HEK293 (cell line): ENCODE data around the gene GSG1L2.

Experiments used
- RBAK ChIP-seq: fragments of 450-650 bp; formaldehyde crosslinking; IDR thresholded peaks from 2 replicates; pipeline ENCODE4 v1.5.1; 2016; ENCODE audit warnings: missing biosample characterization, missing genetic modification characterization
- SCRT1 ChIP-seq: fragments of 450-650 bp; formaldehyde crosslinking; IDR thresholded peaks from 2 replicates; pipeline ENCODE4 v1.5.1; 2016; ENCODE audit warnings: missing biosample characterization, missing genetic modification characterization, borderline replicate concordance
- TF ChIP-seq, protein P1 (sequence below): fragments of 450-650 bp; formaldehyde crosslinking; conservative IDR thresholded peaks from 2 replicates; pipeline ENCODE4 v1.5.1; 2016; ENCODE audit warnings: low read depth, missing biosample characterization, missing genetic modification characterization
- TF ChIP-seq, protein P2 (sequence below): fragments of 450-650 bp; formaldehyde crosslinking; IDR thresholded peaks from 2 replicates; pipeline ENCODE4 v1.5.1; 2016; ENCODE audit warnings: missing biosample characterization, missing genetic modification characterization
- TF ChIP-seq, protein P3 (sequence below): fragments of 450-650 bp; formaldehyde crosslinking; IDR thresholded peaks from 2 replicates; pipeline ENCODE4 v1.5.1; 2016; ENCODE audit warnings: missing biosample characterization, missing genetic modification characterization
- TF ChIP-seq, protein P4 (sequence below): fragments of 450-650 bp; formaldehyde crosslinking; IDR thresholded peaks from 2 replicates; pipeline ENCODE4 v1.5.1; 2016; ENCODE audit warnings: missing biosample characterization, missing genetic modification characterization, low read depth

- TF ChIP-seq, protein P1, sequence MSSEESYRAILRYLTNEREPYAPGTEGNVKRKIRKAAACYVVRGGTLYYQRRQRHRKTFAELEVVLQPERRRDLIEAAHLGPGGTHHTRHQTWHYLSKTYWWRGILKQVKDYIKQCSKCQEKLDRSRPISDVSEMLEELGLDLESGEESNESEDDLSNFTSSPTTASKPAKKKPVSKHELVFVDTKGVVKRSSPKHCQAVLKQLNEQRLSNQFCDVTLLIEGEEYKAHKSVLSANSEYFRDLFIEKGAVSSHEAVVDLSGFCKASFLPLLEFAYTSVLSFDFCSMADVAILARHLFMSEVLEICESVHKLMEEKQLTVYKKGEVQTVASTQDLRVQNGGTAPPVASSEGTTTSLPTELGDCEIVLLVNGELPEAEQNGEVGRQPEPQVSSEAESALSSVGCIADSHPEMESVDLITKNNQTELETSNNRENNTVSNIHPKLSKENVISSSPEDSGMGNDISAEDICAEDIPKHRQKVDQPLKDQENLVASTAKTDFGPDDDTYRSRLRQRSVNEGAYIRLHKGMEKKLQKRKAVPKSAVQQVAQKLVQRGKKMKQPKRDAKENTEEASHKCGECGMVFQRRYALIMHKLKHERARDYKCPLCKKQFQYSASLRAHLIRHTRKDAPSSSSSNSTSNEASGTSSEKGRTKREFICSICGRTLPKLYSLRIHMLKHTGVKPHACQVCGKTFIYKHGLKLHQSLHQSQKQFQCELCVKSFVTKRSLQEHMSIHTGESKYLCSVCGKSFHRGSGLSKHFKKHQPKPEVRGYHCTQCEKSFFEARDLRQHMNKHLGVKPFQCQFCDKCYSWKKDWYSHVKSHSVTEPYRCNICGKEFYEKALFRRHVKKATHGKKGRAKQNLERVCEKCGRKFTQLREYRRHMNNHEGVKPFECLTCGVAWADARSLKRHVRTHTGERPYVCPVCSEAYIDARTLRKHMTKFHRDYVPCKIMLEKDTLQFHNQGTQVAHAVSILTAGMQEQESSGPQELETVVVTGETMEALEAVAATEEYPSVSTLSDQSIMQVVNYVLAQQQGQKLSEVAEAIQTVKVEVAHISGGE (tag by site-specific recombination): no peak
- TF ChIP-seq, protein P2, sequence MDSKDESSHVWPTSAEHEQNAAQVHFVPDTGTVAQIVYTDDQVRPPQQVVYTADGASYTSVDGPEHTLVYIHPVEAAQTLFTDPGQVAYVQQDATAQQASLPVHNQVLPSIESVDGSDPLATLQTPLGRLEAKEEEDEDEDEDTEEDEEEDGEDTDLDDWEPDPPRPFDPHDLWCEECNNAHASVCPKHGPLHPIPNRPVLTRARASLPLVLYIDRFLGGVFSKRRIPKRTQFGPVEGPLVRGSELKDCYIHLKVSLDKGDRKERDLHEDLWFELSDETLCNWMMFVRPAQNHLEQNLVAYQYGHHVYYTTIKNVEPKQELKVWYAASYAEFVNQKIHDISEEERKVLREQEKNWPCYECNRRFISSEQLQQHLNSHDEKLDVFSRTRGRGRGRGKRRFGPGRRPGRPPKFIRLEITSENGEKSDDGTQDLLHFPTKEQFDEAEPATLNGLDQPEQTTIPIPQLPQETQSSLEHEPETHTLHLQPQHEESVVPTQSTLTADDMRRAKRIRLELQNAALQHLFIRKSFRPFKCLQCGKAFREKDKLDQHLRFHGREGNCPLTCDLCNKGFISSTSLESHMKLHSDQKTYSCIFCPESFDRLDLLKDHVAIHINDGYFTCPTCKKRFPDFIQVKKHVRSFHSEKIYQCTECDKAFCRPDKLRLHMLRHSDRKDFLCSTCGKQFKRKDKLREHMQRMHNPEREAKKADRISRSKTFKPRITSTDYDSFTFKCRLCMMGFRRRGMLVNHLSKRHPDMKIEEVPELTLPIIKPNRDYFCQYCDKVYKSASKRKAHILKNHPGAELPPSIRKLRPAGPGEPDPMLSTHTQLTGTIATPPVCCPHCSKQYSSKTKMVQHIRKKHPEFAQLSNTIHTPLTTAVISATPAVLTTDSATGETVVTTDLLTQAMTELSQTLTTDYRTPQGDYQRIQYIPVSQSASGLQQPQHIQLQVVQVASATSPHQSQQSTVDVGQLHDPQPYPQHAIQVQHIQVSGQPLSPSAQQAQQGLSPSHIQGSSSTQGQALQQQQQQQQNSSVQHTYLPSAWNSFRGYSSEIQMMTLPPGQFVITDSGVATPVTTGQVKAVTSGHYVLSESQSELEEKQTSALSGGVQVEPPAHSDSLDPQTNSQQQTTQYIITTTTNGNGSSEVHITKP: no peak
- no peak for TF ChIP-seq SCRT1 (tag by site-specific recombination)
- TF ChIP-seq, protein P3, sequence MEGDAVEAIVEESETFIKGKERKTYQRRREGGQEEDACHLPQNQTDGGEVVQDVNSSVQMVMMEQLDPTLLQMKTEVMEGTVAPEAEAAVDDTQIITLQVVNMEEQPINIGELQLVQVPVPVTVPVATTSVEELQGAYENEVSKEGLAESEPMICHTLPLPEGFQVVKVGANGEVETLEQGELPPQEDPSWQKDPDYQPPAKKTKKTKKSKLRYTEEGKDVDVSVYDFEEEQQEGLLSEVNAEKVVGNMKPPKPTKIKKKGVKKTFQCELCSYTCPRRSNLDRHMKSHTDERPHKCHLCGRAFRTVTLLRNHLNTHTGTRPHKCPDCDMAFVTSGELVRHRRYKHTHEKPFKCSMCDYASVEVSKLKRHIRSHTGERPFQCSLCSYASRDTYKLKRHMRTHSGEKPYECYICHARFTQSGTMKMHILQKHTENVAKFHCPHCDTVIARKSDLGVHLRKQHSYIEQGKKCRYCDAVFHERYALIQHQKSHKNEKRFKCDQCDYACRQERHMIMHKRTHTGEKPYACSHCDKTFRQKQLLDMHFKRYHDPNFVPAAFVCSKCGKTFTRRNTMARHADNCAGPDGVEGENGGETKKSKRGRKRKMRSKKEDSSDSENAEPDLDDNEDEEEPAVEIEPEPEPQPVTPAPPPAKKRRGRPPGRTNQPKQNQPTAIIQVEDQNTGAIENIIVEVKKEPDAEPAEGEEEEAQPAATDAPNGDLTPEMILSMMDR (tag by site-specific recombination): no peak
- TF ChIP-seq, protein P4, sequence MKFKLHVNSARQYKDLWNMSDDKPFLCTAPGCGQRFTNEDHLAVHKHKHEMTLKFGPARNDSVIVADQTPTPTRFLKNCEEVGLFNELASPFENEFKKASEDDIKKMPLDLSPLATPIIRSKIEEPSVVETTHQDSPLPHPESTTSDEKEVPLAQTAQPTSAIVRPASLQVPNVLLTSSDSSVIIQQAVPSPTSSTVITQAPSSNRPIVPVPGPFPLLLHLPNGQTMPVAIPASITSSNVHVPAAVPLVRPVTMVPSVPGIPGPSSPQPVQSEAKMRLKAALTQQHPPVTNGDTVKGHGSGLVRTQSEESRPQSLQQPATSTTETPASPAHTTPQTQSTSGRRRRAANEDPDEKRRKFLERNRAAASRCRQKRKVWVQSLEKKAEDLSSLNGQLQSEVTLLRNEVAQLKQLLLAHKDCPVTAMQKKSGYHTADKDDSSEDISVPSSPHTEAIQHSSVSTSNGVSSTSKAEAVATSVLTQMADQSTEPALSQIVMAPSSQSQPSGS: no peak
- no peak for TF ChIP-seq RBAK (tag by site-specific recombination)
These were observed 6.7 kb upstream of the GSG1L2 start for GRCh38 chr17:9828296-9829295.
